Activated CD4-positive, CD25-positive, alpha-beta regulatory T cell treated with anti-CD3 and anti-CD28 coated beads, Interleukin-2, amount 50 U/mL, for 16 hours (primary cell): ENCODE measurements around the gene NPIPA2.
"Not testable (repeated sequence)": the region's sequence is repeated elsewhere in the genome, so short reads cannot be mapped to it uniquely, and the experiment has no call there.

Source experiments
- DNase-seq: peaks from one replicate; pipeline ENCODE4 v3.0.0-alpha.2; 2020; ENCODE audit warnings: low read depth, low spot score

NPIPA2 gene

GRCh38 chr16:14742273-14743128 lies at the start of gene NPIPA2:
TSS of gene NPIPA2 (plus strand) at chr16:14742533. CDS start at chr16:14748066, 5,533 bp downstream.
- not testable (repeated sequence) for DNase-seq

DNA sequence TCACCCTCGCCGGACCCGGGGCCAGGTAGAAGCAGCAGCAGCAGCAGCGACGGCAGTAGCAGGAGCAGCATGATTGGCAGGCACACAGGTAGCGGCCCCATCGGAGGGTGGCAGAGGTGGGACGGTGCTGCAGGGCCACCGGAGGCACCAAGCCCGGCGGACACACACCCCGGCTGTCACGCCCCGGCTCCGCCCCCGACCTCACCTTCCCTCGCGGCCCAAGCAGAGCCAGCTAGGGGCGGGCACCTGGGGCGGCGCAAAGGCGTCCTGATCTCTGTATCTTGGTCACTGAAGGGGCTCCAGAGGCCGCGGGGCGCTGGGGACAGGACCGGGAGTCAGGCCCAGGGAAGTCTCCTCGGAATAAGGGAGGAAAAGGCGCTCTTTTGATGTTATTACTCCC lies 48.2 kb upstream of the NPIPA2 start, which contains the start of gene PLA2G10:
Gene PLA2G10 (minus strand): TSS at position 180 of the 400 bp plus-strand sequence. CDS start 79 bp downstream, at position 101.
- DNase-seq, result not testable (repeated sequence)

- not testable (repeated sequence) for DNase-seq
Observed at GRCh38 chr16:14701859-14702258, 40.5 kb upstream of the NPIPA2 start.

GRCh38 chr16:14702672-14703071 lies 39.7 kb upstream of the NPIPA2 start:
- not testable (repeated sequence) for DNase-seq

DNA sequence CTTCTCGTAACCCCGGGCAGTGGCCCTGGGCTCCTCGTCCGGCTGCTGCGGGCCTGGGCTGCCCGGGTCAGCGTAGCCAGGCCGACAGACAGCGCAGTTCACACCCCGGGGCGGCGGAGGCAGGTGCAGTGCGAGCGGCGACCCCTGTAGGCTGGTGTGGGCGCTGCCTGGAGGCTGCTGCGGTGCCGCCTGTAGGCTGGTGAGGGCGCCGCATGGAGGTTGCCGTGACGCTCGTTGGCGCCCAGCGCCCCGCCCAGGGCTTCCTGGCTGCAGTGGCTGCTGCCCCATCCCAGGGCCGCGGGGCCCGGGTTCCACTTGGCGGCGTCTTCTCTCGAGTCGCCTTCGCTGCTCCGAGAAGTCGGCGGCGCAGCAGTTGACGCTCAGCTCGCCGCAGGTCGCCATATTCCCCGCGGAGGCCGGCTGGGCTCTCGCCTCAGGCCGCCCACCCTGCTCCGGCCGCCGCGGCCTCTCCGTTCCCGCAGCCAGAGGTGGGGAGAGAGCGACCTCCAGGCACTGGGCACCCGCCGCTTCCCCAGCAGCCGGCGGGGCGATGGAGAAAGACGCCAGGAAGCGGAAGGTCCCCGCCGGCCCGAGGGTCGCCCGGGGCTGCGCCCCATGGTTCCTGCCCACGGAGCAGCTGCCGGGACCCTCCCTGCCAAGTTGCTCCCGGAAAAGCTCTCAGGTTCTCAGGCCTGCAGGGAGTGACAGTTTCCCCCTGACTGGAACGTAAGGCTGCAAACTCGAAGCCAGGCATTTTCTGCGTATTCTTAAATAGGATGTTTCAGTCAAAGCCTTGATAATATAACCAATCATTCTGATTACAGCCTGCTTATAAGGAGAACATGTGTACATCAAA lies 38.9 kb upstream of the NPIPA2 start, which contains the start of gene NPIPA3:
Gene NPIPA3 (plus strand): TSS at position 256 of the 856 bp plus-strand sequence. CDS start 5,533 bp downstream, outside the sequence.
- not testable (repeated sequence) for DNase-seq

DNA sequence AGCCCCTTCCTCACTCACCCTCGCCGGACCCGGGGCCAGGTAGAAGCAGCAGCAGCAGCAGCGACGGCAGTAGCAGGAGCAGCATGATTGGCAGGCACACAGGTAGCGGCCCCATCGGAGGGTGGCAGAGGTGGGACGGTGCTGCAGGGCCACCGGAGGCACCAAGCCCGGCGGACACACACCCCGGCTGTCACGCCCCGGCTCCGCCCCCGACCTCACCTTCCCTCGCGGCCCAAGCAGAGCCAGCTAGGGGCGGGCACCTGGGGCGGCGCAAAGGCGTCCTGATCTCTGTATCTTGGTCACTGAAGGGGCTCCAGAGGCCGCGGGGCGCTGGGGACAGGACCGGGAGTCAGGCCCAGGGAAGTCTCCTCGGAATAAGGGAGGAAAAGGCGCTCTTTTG lies 9.1 kb upstream of the NPIPA2 start:
- DNase-seq, result not testable (repeated sequence)

DNA sequence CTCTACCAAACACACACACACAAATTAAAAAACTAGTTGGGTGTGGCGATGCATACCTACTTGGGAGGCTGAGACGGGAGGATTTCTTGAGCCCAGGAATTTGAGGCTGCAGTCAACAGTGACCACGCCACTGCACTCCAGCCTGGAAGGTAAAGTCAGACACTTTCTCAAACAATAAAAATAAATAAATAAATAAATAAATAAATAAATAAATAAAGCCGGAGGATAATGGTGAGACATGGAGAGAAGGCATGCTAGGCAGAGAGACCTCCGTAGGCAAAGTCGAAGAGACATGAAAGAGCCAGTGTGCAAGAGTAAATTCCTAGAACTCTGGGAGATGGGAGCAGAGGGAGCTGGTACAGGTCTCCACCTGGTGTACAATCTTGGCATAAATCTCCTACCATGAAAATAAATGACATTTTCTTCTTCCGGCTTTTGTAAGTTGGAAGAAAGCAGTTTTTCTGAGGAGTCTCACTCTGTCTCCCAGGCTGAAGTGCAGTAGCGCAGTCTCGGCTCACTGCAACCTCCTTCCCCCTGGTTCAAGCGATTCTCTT lies 1.4 kb upstream of the NPIPA2 start:
- not testable (repeated sequence) for DNase-seq

- DNase-seq, result not testable (repeated sequence)
Observed at GRCh38 chr16:14741794-14742193, 539 bp upstream of the NPIPA2 start.

GRCh38 chr16:14773654-14774053 lies 31.3 kb downstream of the NPIPA2 start:
- DNase-seq, result not testable (repeated sequence)

- not testable (repeated sequence) for DNase-seq
Observed at GRCh38 chr16:14775624-14776023, 33.3 kb downstream of the NPIPA2 start.

GRCh38 chr16:14776763-14777162 lies 34.4 kb downstream of the NPIPA2 start:
- DNase-seq, result not testable (repeated sequence)

GRCh38 chr16:14779368-14779877 lies 37.1 kb downstream of the NPIPA2 start:
- DNase-seq, result not testable (repeated sequence)

DNA sequence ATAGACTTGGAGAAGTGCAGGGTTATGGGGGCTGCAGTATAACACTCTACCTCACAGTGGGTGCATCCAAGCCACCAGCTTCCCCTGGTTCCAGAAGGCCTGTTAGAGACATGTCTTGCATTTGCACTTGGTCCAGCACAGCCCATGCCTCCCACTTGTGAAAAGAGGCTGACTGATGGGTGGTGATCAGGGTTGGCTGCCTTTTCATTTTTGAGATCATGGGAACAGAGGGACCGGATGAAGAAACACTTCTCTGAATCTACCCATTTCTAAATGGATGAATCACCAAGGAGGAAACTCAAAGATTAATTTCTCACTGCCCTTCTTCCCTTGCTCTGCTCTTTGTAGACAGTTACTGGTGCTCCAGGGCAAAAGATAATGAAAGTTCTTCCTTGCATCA lies 43.8 kb downstream of the NPIPA2 start:
- DNase-seq, result not testable (repeated sequence)

- not testable (repeated sequence) for DNase-seq
Observed at GRCh38 chr16:14789577-14789976, 47.2 kb downstream of the NPIPA2 start.

- not testable (repeated sequence) for DNase-seq
Observed at GRCh38 chr16:14790320-14790956, 48.1 kb downstream of the NPIPA2 start.

- not testable (repeated sequence) for DNase-seq
Observed at GRCh38 chr16:14792914-14793313, 50.6 kb downstream of the NPIPA2 start.

DNA sequence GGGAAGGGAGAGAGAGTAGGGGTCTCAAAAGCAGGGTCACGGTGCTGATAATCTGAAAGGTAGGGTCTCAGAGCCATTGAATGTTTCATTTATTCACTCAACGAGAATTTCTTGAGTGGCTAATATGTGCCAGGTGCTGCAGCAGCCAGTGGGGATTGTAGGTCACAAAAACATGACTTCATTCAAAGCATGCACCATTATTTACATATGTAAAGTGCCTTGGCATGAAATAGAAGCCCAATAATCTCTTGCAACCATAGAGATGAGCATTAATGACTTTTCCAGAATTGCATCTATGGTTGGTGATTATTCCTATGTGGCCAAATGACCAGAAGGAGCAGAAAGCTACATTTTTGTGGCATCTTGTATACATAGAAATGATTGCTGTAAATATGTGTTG lies 55.2 kb downstream of the NPIPA2 start:
- not testable (repeated sequence) for DNase-seq

DNA sequence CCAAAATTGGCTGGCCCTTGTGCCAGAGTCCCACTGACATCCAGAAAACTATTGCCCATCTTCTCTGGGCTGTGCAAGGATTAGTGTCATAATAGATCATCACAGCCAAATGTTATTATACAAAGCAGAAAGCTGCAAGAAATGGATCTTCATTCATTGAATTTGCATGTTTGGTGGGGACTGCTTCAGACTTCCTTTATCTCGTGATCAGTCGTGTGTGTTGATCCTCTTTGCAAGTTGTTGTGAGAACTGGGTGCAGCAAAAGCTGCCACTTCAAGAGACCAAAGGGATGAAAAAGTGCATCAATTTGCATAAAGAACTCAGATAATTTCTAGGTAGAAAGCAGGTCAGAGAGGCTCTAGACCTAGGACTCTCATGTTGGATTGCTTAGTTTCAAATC lies 61.2 kb downstream of the NPIPA2 start:
- DNase-seq, result not testable (repeated sequence)

DNA sequence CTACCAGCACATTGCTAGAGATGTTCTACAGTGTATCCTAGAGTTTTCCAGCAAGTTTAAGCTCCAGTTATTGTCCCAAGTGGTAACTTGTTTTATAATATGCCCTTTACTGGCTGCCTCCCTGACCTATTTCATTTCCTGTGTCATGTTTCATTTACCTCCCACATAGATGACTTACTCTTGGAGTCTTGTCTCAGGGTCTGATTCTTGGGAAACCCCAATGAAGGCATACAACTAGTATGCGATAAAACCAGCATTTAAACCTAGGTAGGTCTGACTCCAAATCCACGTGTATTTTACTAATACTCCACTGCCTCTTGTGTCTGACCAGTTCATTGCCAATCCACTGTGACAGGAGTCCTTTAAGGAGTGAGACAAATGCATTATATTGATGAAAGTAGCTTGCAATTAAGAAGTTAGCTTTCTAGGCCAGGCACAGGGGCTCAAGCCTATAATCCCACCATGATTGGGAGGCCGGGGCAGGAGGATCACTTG lies 64.9 kb downstream of the NPIPA2 start:
- DNase-seq, result not testable (repeated sequence)

DNA sequence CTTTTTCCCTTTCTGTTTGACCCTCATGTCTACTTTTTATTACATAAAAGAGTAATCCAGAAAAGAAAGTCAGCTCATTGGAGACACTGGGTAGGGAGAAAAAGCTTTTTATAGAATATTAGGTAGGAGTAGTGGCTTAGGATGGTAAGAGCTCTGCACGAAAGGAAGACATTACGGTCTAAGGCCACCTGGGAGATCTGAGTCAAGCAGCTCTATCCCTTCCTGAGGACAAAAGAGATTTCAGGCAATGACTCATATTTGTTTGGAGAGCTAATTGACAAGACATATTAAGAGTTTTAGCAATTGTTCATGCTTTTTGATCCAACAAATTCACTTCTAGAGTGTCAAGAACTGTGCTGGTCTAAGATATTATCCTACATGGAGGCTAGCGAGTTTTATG lies 71.6 kb downstream of the NPIPA2 start:
- DNase-seq, result not testable (repeated sequence)
